GM23338 (cell line): ENCODE measurements around the gene TBC1D5.
"Not testable (repeated sequence)": the region's sequence is repeated elsewhere in the genome, so short reads cannot be mapped to it uniquely, and the experiment has no call there.

ENCODE experiments used
- CTCF ChIP-seq, 2 experiments: fragments of 200-600 bp in 1 of 2; sonication (generic) in 1 of 2; conservative IDR thresholded peaks; 2 replicates each; pipeline versions ENCODE4 v1.5.1 to v1.6.1; 2016 to 2017; ENCODE audit warnings: antibody characterized with exemption in 2 of 2, low read depth in 2 of 2, mild to moderate bottlenecking in 2 of 2, moderate library complexity in 1 of 2
- EZH2 ChIP-seq: fragments of 200-600 bp; sonication (generic); IDR thresholded peaks from one replicate; pipeline ENCODE4 v1.8.0; 2017; ENCODE audit warnings: antibody characterized with exemption, mild to moderate bottlenecking, low read depth; ENCODE audit not compliant: unreplicated experiment
- EZH2phosphoT487 ChIP-seq: fragments of 200-600 bp; sonication (generic); IDR thresholded peaks from one replicate; pipeline ENCODE4 v1.8.1; 2018; ENCODE audit warnings: antibody characterized with exemption; ENCODE audit not compliant: unreplicated experiment
- JUNB ChIP-seq: IDR thresholded peaks from one replicate; pipeline ENCODE4 v1.6.1; 2016; ENCODE audit warnings: antibody characterized with exemption; ENCODE audit not compliant: unreplicated experiment
- POLR2AphosphoS5 ChIP-seq: IDR thresholded peaks from 2 replicates; pipeline ENCODE4 v1.6.1; 2016; ENCODE audit warnings: antibody characterized with exemption, low read depth
- REST ChIP-seq: IDR thresholded peaks from one replicate; pipeline ENCODE4 v1.6.1; 2018; ENCODE audit warnings: antibody characterized with exemption; ENCODE audit not compliant: unreplicated experiment
- ZNF114 ChIP-seq: fragments of 250-450 bp; sonication (Bioruptor Pico); IDR thresholded peaks from 2 replicates; pipeline ENCODE4 v1.5.0; 2020; ENCODE audit warnings: mild to moderate bottlenecking, moderate library complexity

GRCh38 chr3:17351193-17351592, 391.2 kb downstream of the TBC1D5 start:
- not testable (repeated sequence) for TF ChIP-seq CTCF (conservative IDR thresholded peaks at IDR 0.05; ENCODE audit: low read depth in 2 of 2); JUNB; ZNF114 (CRISPR knock-in tag); POLR2AphosphoS5; EZH2; REST; EZH2phosphoT487
